Measurements from ENCODE around the gene LRFN2. TPM values are rescaled to one million over a fixed set of nuclear protein-coding genes. Genes with fewer than 3 reads are reported as not detected.

Gene LRFN2
- total and polyA plus RNA-seq, 5 donors from 2014 or later, result not detected

DNA sequence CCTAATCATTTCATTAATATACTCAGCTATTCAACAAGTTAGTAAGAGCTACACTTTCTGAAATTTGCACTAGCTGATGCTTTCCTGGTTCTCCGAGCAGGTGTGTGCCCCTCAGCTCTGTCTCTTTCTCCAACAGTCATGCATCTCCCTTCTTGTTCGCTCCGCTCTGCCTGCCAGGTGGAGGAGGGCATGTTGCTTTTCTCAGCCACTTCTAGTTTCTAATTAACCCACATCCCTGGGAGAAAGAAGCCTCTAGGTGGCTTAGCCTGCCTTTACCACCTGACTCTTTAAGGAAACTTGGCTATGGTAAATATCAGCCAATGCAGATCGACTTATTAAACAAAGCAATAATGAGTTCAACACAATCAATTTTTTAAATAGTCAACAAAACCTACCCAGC is 34.2 kb downstream of the LRFN2 start:
- no peaks in the 10 kb centered on the region for H3K9me3 Mint-ChIP-seq

DNA sequence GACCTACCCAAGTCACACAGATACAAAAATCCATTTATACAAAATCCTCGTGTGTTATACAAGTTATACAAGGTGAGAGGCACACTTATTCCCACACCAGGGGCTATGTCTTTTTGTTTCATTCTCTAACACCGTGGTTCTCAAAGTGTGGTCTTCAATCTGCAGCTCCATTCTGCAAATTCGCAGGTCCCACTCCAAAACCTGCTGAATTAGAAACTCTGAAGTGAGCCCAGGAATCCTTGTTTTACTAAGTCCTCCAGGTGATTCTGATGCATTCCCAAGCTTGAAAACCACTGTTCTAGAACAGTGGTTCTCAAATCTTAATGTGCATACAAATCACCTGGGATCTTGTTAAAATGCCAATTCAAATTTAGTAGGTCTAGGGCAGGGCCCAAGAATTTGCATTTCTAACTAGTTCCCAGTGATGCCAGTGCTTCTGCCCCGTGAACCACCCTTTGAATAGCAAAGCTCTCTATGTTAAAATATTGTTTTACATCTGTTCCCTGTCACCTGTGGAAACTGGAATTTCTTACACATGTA is 35.1 kb downstream of the LRFN2 start:
- H3K4me3 ChIP-seq (ENCODE audit: low read depth, low read length), result no peak overlapping the region
- Mint-ChIP-seq H3K27ac (no peak overlapping the region), H3K27me3 (no peaks in the 10 kb centered on the region), H3K36me3 (no peaks in the 10 kb centered on the region), H3K9me3 (no peaks in the 10 kb centered on the region), H3K4me1 (no peaks in the 10 kb centered on the region), H3K4me3 (no peak overlapping the region)
- H3K9me3 ChIP-seq (ENCODE audit: control insufficient read depth in 2 of 2, low read length in 2 of 2), result no peaks in the 10 kb centered on the region
- no peaks in the 10 kb centered on the region for H3K36me3 ChIP-seq (ENCODE audit: control insufficient read depth, insufficient read depth, low read length)
- no peak overlapping the region for H3K27ac ChIP-seq (ENCODE audit: insufficient read depth, low read length, poor library complexity, severe bottlenecking)
- ATAC-seq (ENCODE audit: low read depth in 2 of 2) (no peak), DNase-seq (no peak)
- no peaks in the 10 kb centered on the region for H3K4me1 ChIP-seq (ENCODE audit: control insufficient read depth, insufficient read depth, low read length, poor library complexity, severe bottlenecking)
- H3K27me3 ChIP-seq (ENCODE audit: control insufficient read depth, insufficient read depth, low read length), result no peaks in the 10 kb centered on the region

More for the DNA sequence above, 34.2 kb downstream of the LRFN2 start:
- H3K4me1 ChIP-seq (ENCODE audit: control insufficient read depth, insufficient read depth, low read length, poor library complexity, severe bottlenecking), result no peaks in the 10 kb centered on the region
- H3K27me3 ChIP-seq (ENCODE audit: control insufficient read depth, insufficient read depth, low read length), result no peaks in the 10 kb centered on the region
- no peaks in the 10 kb centered on the region for H3K4me1 Mint-ChIP-seq
- ATAC-seq (ENCODE audit: low read depth in 2 of 2) (no peak), DNase-seq (no peak)
- no peak overlapping the region for H3K4me3 Mint-ChIP-seq
- H3K36me3 Mint-ChIP-seq, result no peaks in the 10 kb centered on the region
- H3K27ac ChIP-seq (ENCODE audit: insufficient read depth, low read length, poor library complexity, severe bottlenecking), result no peak overlapping the region
- H3K36me3 ChIP-seq (ENCODE audit: control insufficient read depth, insufficient read depth, low read length), result no peaks in the 10 kb centered on the region
- no peak overlapping the region for H3K4me3 ChIP-seq (ENCODE audit: low read depth, low read length)
- no peaks in the 10 kb centered on the region for H3K27me3 Mint-ChIP-seq
- no peak overlapping the region for H3K27ac Mint-ChIP-seq
- H3K9me3 ChIP-seq (ENCODE audit: control insufficient read depth in 2 of 2, low read length in 2 of 2), result no peaks in the 10 kb centered on the region

DNA sequence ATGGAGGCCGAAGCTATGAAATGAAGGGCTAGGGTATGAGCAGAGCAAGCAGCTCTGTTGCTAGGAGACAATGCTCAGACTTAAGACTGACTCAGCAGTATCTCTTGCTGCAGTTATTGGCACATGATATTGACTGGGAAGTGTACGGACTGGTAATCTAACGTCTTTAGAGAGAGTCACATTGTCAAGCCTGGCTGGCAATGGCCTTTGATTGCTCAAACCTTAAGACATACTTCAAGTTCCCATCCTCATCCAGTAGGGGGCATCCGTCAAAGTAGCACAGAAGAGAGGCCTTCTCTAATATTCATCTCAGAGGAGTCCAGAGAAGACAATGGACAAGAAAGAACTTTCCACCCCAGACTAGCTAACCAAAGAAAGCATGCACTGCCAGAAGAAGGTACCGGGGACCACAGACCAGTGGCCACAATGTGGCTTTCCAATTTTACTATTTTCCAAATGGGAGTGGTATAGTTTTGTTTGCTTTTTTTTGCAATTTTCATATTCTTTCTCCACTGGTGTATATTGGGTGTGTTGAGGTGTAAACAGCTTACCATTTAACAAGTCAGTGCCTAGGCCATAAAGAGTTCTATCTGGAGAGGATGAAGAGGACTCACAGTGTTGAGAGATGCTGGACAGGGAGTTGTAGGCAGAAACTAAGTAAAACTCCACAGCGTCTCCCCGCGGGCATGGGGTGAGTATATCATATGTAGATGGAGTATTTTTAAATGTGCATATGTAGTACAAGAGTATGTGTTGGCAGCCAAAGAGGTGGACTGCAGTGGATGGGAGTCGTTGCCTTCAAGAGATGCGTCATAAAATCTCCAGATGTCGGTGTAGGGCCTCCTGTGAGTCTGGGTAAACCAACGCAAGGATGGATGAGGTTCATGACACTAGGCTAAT is 36.7 kb downstream of the LRFN2 start:
- no peak overlapping the region for H3K4me3 ChIP-seq (ENCODE audit: low read depth, low read length)
- Mint-ChIP-seq H3K27ac (no peak overlapping the region), H3K9me3 (no peaks in the 10 kb centered on the region), H3K36me3 (no peaks in the 10 kb centered on the region), H3K4me3 (no peak overlapping the region), H3K4me1 (no peaks in the 10 kb centered on the region), H3K27me3 (no peaks in the 10 kb centered on the region)
- ATAC-seq (ENCODE audit: low read depth in 2 of 2), result no peak
- H3K36me3 ChIP-seq (ENCODE audit: control insufficient read depth, insufficient read depth, low read length), result no peaks in the 10 kb centered on the region
- no peaks in the 10 kb centered on the region for H3K4me1 ChIP-seq (ENCODE audit: control insufficient read depth, insufficient read depth, low read length, poor library complexity, severe bottlenecking)
- H3K9me3 ChIP-seq (ENCODE audit: control insufficient read depth in 2 of 2, low read length in 2 of 2), result no peaks in the 10 kb centered on the region
- no peak overlapping the region for H3K27ac ChIP-seq (ENCODE audit: insufficient read depth, low read length, poor library complexity, severe bottlenecking)
- DNase-seq, result peak in 1 of 3 donors; percentile 53
- no peaks in the 10 kb centered on the region for H3K27me3 ChIP-seq (ENCODE audit: control insufficient read depth, insufficient read depth, low read length)

DNA sequence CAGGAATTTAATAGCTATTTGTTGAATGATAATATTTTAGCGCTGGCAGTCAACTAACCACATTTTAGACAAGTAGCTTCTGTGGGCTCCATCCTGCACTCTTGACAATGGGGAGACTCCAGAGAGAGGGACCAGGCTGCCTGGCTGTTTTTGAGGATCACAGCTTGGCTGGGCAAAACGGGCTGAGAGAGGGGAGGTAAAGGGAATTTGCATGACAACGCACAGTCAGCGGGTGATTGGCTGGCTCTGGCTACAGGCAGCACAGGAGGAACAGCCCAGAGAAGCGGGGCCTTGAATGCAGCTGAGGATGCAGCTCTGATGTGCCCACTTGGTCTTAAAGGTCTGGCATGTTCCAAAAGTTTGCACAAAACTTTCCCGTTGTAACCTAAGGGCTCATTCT is 41.2 kb downstream of the LRFN2 start:
- H3K36me3 Mint-ChIP-seq, result no peaks in the 10 kb centered on the region
- H3K9me3 ChIP-seq (ENCODE audit: control insufficient read depth in 2 of 2, low read length in 2 of 2), result no peaks in the 10 kb centered on the region
- no peaks in the 10 kb centered on the region for H3K4me1 Mint-ChIP-seq
- no peaks in the 10 kb centered on the region for H3K27me3 ChIP-seq (ENCODE audit: control insufficient read depth, insufficient read depth, low read length)
- H3K27ac Mint-ChIP-seq, result no peak overlapping the region
- ATAC-seq (ENCODE audit: low read depth in 2 of 2) (no peak), DNase-seq (no peak)
- H3K4me1 ChIP-seq (ENCODE audit: control insufficient read depth, insufficient read depth, low read length, poor library complexity, severe bottlenecking), result no peaks in the 10 kb centered on the region
- H3K4me3 Mint-ChIP-seq, result no peak overlapping the region
- H3K27ac ChIP-seq (ENCODE audit: insufficient read depth, low read length, poor library complexity, severe bottlenecking), result no peak overlapping the region
- H3K36me3 ChIP-seq (ENCODE audit: control insufficient read depth, insufficient read depth, low read length), result no peaks in the 10 kb centered on the region
- H3K4me3 ChIP-seq (ENCODE audit: low read depth, low read length), result no peak overlapping the region
- H3K27me3 Mint-ChIP-seq, result no peaks in the 10 kb centered on the region
- H3K9me3 Mint-ChIP-seq, result no peaks in the 10 kb centered on the region

DNA sequence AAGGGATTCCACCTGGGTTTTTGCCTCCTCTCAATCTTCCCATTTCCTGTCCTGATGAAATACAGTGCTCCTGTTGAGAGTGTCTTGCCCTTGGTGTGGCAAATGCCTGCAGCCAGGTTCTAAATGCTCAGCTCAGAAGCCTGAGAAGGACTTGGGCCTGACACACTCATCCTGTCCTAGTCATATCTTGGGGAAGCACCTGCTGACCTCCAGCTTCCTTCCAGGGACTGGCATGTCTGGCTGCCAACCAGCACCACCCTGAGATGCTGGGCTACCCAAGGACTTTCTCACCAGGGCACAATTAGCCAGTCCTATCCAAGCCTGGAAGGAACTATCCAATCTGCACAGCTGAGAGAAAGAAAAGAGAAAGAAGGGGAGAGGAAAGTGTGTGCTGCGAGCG is 43.4 kb downstream of the LRFN2 start:
- ATAC-seq (ENCODE audit: low read depth in 2 of 2), result no peak
- no peaks in the 10 kb centered on the region for H3K9me3 Mint-ChIP-seq
- H3K27ac Mint-ChIP-seq, result no peak overlapping the region
- Histone ChIP-seq H3K9me3 (ENCODE audit: control insufficient read depth in 2 of 2, low read length in 2 of 2) (no peaks in the 10 kb centered on the region), H3K27me3 (ENCODE audit: control insufficient read depth, insufficient read depth, low read length) (no peaks in the 10 kb centered on the region), H3K4me1 (ENCODE audit: control insufficient read depth, insufficient read depth, low read length, poor library complexity, severe bottlenecking) (no peaks in the 10 kb centered on the region), H3K4me3 (ENCODE audit: low read depth, low read length) (no peak overlapping the region), H3K36me3 (ENCODE audit: control insufficient read depth, insufficient read depth, low read length) (no peaks in the 10 kb centered on the region), H3K27ac (ENCODE audit: insufficient read depth, low read length, poor library complexity, severe bottlenecking) (no peak overlapping the region)
- no peak for DNase-seq
- H3K36me3 Mint-ChIP-seq, result no peaks in the 10 kb centered on the region
- no peaks in the 10 kb centered on the region for H3K27me3 Mint-ChIP-seq
- no peak overlapping the region for H3K4me3 Mint-ChIP-seq
- H3K4me1 Mint-ChIP-seq, result no peaks in the 10 kb centered on the region

DNA sequence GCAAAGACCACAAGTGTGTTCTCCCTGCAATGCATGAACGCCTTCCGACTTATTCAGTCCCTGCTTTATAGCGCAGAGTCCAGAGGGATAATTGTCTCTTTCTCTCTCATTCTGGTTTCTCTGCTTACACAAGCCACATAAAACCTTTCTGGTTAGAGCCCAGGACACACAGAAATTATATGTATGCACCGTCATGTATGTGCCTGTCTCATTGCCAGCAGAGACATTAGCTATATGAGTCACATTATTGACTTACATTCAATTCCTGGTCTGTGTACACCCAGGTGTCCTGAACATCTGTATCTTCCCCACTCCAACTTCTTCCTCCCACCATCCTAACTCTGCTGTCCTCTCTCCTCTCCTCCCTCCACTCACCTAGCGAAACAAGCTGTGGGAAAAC is 44.0 kb downstream of the LRFN2 start:
- no peaks in the 10 kb centered on the region for H3K27me3 ChIP-seq (ENCODE audit: control insufficient read depth, insufficient read depth, low read length)
- Mint-ChIP-seq H3K27me3 (no peaks in the 10 kb centered on the region), H3K27ac (no peak overlapping the region), H3K4me3 (no peak overlapping the region), H3K36me3 (no peaks in the 10 kb centered on the region), H3K4me1 (no peaks in the 10 kb centered on the region), H3K9me3 (no peaks in the 10 kb centered on the region)
- H3K36me3 ChIP-seq (ENCODE audit: control insufficient read depth, insufficient read depth, low read length), result no peaks in the 10 kb centered on the region
- no peak overlapping the region for H3K4me3 ChIP-seq (ENCODE audit: low read depth, low read length)
- DNase-seq (no peak), ATAC-seq (ENCODE audit: low read depth in 2 of 2) (no peak)
- no peak overlapping the region for H3K27ac ChIP-seq (ENCODE audit: insufficient read depth, low read length, poor library complexity, severe bottlenecking)
- no peaks in the 10 kb centered on the region for H3K9me3 ChIP-seq (ENCODE audit: control insufficient read depth in 2 of 2, low read length in 2 of 2)
- H3K4me1 ChIP-seq (ENCODE audit: control insufficient read depth, insufficient read depth, low read length, poor library complexity, severe bottlenecking), result no peaks in the 10 kb centered on the region

DNA sequence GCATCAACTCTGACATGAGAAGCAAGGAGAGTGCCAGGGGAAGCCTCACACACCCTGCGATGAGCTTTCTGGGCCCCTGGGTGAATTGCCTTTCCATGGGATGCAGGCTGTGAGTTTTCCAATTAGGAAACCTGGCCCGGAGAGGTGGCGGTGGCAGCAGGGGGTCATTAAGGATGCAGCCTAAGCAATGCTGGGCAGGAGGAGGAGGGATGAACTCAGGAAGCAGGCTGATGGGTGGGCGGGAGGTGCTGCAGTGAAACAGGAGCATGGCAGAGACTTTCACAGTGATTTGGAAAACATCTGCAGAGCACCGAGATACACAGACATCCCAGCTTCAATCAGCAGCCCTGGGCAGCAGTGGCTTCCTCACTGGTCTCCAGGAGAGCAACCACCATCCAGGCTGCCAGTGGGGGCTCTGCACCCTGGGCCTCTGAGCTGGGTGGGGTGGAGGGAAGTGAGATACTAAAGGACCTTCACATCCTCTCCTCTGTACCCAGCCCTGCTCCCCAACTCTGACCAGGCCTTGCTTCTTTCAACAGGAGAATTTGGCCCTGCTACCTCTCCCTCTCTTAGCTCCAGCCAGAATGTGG is 44.9 kb downstream of the LRFN2 start:
- H3K4me1 ChIP-seq (ENCODE audit: control insufficient read depth, insufficient read depth, low read length, poor library complexity, severe bottlenecking), result no peaks in the 10 kb centered on the region
- no peaks in the 10 kb centered on the region for H3K27me3 ChIP-seq (ENCODE audit: control insufficient read depth, insufficient read depth, low read length)
- no peaks in the 10 kb centered on the region for H3K36me3 ChIP-seq (ENCODE audit: control insufficient read depth, insufficient read depth, low read length)
- Mint-ChIP-seq H3K9me3 (no peaks in the 10 kb centered on the region), H3K27ac (no peak overlapping the region), H3K4me3 (no peak overlapping the region), H3K27me3 (no peaks in the 10 kb centered on the region), H3K36me3 (no peaks in the 10 kb centered on the region), H3K4me1 (no peaks in the 10 kb centered on the region)
- no peak overlapping the region for H3K4me3 ChIP-seq (ENCODE audit: low read depth, low read length)
- no peak overlapping the region for H3K27ac ChIP-seq (ENCODE audit: insufficient read depth, low read length, poor library complexity, severe bottlenecking)
- ATAC-seq (ENCODE audit: low read depth in 2 of 2), result no peak
- no peaks in the 10 kb centered on the region for H3K9me3 ChIP-seq (ENCODE audit: control insufficient read depth in 2 of 2, low read length in 2 of 2)
- no peak for DNase-seq
